Activated T-cell treated with anti-CD3 and anti-CD28 coated beads, Interleukin-2, amount 50 U/mL, for 4 hours (primary cell): ENCODE results near the gene NEGR1. TPM values are rescaled to one million over a fixed set of nuclear protein-coding genes. Genes with fewer than 3 reads are reported as not detected.

Source experiments
- ATAC-seq, 2 donors: fragments of 200-7000 bp; cut with Tn5 transposase; one replicate each; pipeline ENCODE4 v1.10.0; 2021
- DNase-seq: peaks from one replicate; pipeline ENCODE4 v3.0.0-alpha.2; 2020
- H3K27me3 Mint-ChIP-seq: one replicate; pipeline ENCODE4 v1.8.0; 2021; ENCODE audit warnings: low read depth, mixed read lengths
- H3K36me3 Mint-ChIP-seq: one replicate; pipeline ENCODE4 v1.8.0; 2022; ENCODE audit warnings: mixed read lengths; ENCODE audit not compliant: insufficient read depth
- H3K4me1 Mint-ChIP-seq: one replicate; pipeline ENCODE4 v1.8.0; 2021; ENCODE audit warnings: low read depth, mixed read lengths
- H3K4me3 Mint-ChIP-seq: one replicate; pipeline ENCODE4 v1.8.0; 2021; ENCODE audit warnings: mild to moderate bottlenecking, moderate library complexity, mixed read lengths
- H3K9me3 Mint-ChIP-seq: one replicate; pipeline ENCODE4 v1.8.0; 2021; ENCODE audit warnings: mixed read lengths
- total RNA-seq, 3 donors: library from RNA; stranded (reverse); gene quantifications; one replicate each; pipeline ENCODE4 v1.2.1, GENCODE V29; 2021

Gene NEGR1
- total RNA-seq, 3 donors from 2014 or later: not detected

GRCh38 chr1:71784241-71784640 is 498.1 kb downstream of the NEGR1 start:
- H3K27me3 Mint-ChIP-seq: no peaks in the 10 kb centered on the region
- ATAC-seq (no peak), DNase-seq (no peak)
- H3K4me1 Mint-ChIP-seq: no peaks in the 10 kb centered on the region
- no peaks in the 10 kb centered on the region for H3K36me3 Mint-ChIP-seq
- H3K9me3 Mint-ChIP-seq: peaks cover 5% of the 10 kb centered on the region
- no peak overlapping the region for H3K4me3 Mint-ChIP-seq

- Mint-ChIP-seq H3K36me3 (no peaks in the 10 kb centered on the region), H3K9me3 (peaks cover 8% of the 10 kb centered on the region), H3K4me3 (no peak overlapping the region), H3K27me3 (no peaks in the 10 kb centered on the region), H3K4me1 (no peaks in the 10 kb centered on the region)
- ATAC-seq (no peak), DNase-seq (no peak)
Measured at GRCh38 chr1:71783071-71783470, 499.3 kb downstream of the NEGR1 start.

- H3K36me3 Mint-ChIP-seq: no peaks in the 10 kb centered on the region
- no peaks in the 10 kb centered on the region for H3K4me1 Mint-ChIP-seq
- ATAC-seq: no peak
- no peak for DNase-seq
- H3K9me3 Mint-ChIP-seq: peaks cover 8% of the 10 kb centered on the region
- H3K27me3 Mint-ChIP-seq: no peaks in the 10 kb centered on the region
- H3K4me3 Mint-ChIP-seq: no peak overlapping the region
Measured at GRCh38 chr1:71781450-71781849, 500.9 kb downstream of the NEGR1 start.

GRCh38 chr1:71780681-71781080 is 501.7 kb downstream of the NEGR1 start:
- Mint-ChIP-seq H3K27me3 (no peaks in the 10 kb centered on the region), H3K4me3 (no peak overlapping the region), H3K9me3 (peaks cover 8% of the 10 kb centered on the region), H3K4me1 (no peaks in the 10 kb centered on the region), H3K36me3 (no peaks in the 10 kb centered on the region)
- no peak for DNase-seq
- ATAC-seq: no peak

- ATAC-seq (no peak), DNase-seq (no peak)
- H3K27me3 Mint-ChIP-seq: no peaks in the 10 kb centered on the region
- no peaks in the 10 kb centered on the region for H3K4me1 Mint-ChIP-seq
- no peak overlapping the region for H3K4me3 Mint-ChIP-seq
- H3K9me3 Mint-ChIP-seq: peaks cover 8% of the 10 kb centered on the region
- H3K36me3 Mint-ChIP-seq: no peaks in the 10 kb centered on the region
Measured at GRCh38 chr1:71778940-71779339, 503.4 kb downstream of the NEGR1 start.

GRCh38 chr1:71777094-71777493 is 505.2 kb downstream of the NEGR1 start:
- Mint-ChIP-seq H3K36me3 (no peaks in the 10 kb centered on the region), H3K4me1 (no peaks in the 10 kb centered on the region), H3K9me3 (peaks cover 9% of the 10 kb centered on the region), H3K4me3 (no peak overlapping the region), H3K27me3 (no peaks in the 10 kb centered on the region)
- no peak for DNase-seq
- ATAC-seq: no peak

GRCh38 chr1:71774705-71775104 is 507.6 kb downstream of the NEGR1 start:
- peaks cover 9% of the 10 kb centered on the region for H3K9me3 Mint-ChIP-seq
- no peaks in the 10 kb centered on the region for H3K36me3 Mint-ChIP-seq
- H3K4me3 Mint-ChIP-seq: no peak overlapping the region
- H3K4me1 Mint-ChIP-seq: no peaks in the 10 kb centered on the region
- ATAC-seq: no peak
- no peaks in the 10 kb centered on the region for H3K27me3 Mint-ChIP-seq
- no peak for DNase-seq

- Mint-ChIP-seq H3K36me3 (no peaks in the 10 kb centered on the region), H3K9me3 (peaks cover 6% of the 10 kb centered on the region), H3K27me3 (no peaks in the 10 kb centered on the region), H3K4me3 (no peak overlapping the region), H3K4me1 (no peaks in the 10 kb centered on the region)
- DNase-seq (no peak), ATAC-seq (no peak)
Measured at GRCh38 chr1:71770121-71770520, 512.2 kb downstream of the NEGR1 start.

GRCh38 chr1:71766748-71767147 is 515.6 kb downstream of the NEGR1 start:
- no peak for ATAC-seq
- Mint-ChIP-seq H3K4me1 (no peaks in the 10 kb centered on the region), H3K9me3 (peaks cover 2% of the 10 kb centered on the region), H3K27me3 (no peaks in the 10 kb centered on the region), H3K36me3 (no peaks in the 10 kb centered on the region), H3K4me3 (no peak overlapping the region)
- no peak for DNase-seq

- no peak for DNase-seq
- Mint-ChIP-seq H3K9me3 (no peaks in the 10 kb centered on the region), H3K4me1 (no peaks in the 10 kb centered on the region), H3K4me3 (no peak overlapping the region), H3K27me3 (no peaks in the 10 kb centered on the region), H3K36me3 (no peaks in the 10 kb centered on the region)
- no peak for ATAC-seq
Measured at GRCh38 chr1:71762514-71763255, 519.7 kb downstream of the NEGR1 start.

GRCh38 chr1:71755441-71755840 is 526.9 kb downstream of the NEGR1 start:
- Mint-ChIP-seq H3K36me3 (no peaks in the 10 kb centered on the region), H3K4me1 (no peaks in the 10 kb centered on the region), H3K4me3 (no peak overlapping the region), H3K27me3 (no peaks in the 10 kb centered on the region), H3K9me3 (peaks cover 17% of the 10 kb centered on the region)
- DNase-seq (no peak), ATAC-seq (no peak)

GRCh38 chr1:71753746-71754145 is 528.6 kb downstream of the NEGR1 start:
- ATAC-seq (no peak), DNase-seq (no peak)
- Mint-ChIP-seq H3K27me3 (no peaks in the 10 kb centered on the region), H3K4me1 (no peaks in the 10 kb centered on the region), H3K9me3 (peaks cover 20% of the 10 kb centered on the region), H3K4me3 (no peak overlapping the region), H3K36me3 (no peaks in the 10 kb centered on the region)

- H3K4me1 Mint-ChIP-seq: no peaks in the 10 kb centered on the region
- H3K9me3 Mint-ChIP-seq: peaks cover 13% of the 10 kb centered on the region
- H3K4me3 Mint-ChIP-seq: no peak overlapping the region
- H3K27me3 Mint-ChIP-seq: no peaks in the 10 kb centered on the region
- DNase-seq: no peak
- no peaks in the 10 kb centered on the region for H3K36me3 Mint-ChIP-seq
- ATAC-seq: no peak
Measured at GRCh38 chr1:71745326-71745725, 537.0 kb downstream of the NEGR1 start.

- H3K9me3 Mint-ChIP-seq: peaks cover 14% of the 10 kb centered on the region
- H3K4me1 Mint-ChIP-seq: no peaks in the 10 kb centered on the region
- ATAC-seq (no peak), DNase-seq (no peak)
- H3K36me3 Mint-ChIP-seq: no peaks in the 10 kb centered on the region
- H3K4me3 Mint-ChIP-seq: no peak overlapping the region
- H3K27me3 Mint-ChIP-seq: no peaks in the 10 kb centered on the region
Measured at GRCh38 chr1:71743862-71744261, 538.5 kb downstream of the NEGR1 start.

GRCh38 chr1:71738910-71739309 is 543.4 kb downstream of the NEGR1 start:
- Mint-ChIP-seq H3K4me3 (no peak overlapping the region), H3K36me3 (no peaks in the 10 kb centered on the region), H3K27me3 (no peaks in the 10 kb centered on the region), H3K4me1 (no peaks in the 10 kb centered on the region), H3K9me3 (peaks cover 21% of the 10 kb centered on the region)
- ATAC-seq (no peak), DNase-seq (no peak)
